ENCODE data around the gene FIG4. TPM values are rescaled to one million over a fixed set of nuclear protein-coding genes. Genes with fewer than 3 reads are reported as not detected.
"Not testable (repeated sequence)": the region's sequence is repeated elsewhere in the genome, so short reads cannot be mapped to it uniquely, and the experiment has no call there.

Gene FIG4
- total RNA-seq, 6 donors from 2014 or later, result 10.4 to 30.8 (median 27.5) TPM

GRCh38 chr6:109743739-109744138 lies 52.6 kb downstream of the FIG4 start:
- Histone ChIP-seq H3K9me3 (no peaks in the 10 kb centered on the region), H3K4me3 (no peak overlapping the region), H3K36me3 (peaks cover 0 to 21% (median 0%) of the 10 kb centered on the region in 4 donors), H3K4me1 (no peaks in the 10 kb centered on the region), H3K27me3 (no peaks in the 10 kb centered on the region), H3K27ac (no peak overlapping the region)
- no peak for ATAC-seq (ENCODE audit: low FRiP score in 2 of 2)
- TF ChIP-seq POLR2AphosphoS5 (IDR thresholded peaks at IDR 0.05), result no peak
- TF ChIP-seq POLR2A (IDR thresholded peaks at IDR 0.05), result no peak
- no peak for TF ChIP-seq EP300 (IDR thresholded peaks at IDR 0.05)
- TF ChIP-seq, protein P1, sequence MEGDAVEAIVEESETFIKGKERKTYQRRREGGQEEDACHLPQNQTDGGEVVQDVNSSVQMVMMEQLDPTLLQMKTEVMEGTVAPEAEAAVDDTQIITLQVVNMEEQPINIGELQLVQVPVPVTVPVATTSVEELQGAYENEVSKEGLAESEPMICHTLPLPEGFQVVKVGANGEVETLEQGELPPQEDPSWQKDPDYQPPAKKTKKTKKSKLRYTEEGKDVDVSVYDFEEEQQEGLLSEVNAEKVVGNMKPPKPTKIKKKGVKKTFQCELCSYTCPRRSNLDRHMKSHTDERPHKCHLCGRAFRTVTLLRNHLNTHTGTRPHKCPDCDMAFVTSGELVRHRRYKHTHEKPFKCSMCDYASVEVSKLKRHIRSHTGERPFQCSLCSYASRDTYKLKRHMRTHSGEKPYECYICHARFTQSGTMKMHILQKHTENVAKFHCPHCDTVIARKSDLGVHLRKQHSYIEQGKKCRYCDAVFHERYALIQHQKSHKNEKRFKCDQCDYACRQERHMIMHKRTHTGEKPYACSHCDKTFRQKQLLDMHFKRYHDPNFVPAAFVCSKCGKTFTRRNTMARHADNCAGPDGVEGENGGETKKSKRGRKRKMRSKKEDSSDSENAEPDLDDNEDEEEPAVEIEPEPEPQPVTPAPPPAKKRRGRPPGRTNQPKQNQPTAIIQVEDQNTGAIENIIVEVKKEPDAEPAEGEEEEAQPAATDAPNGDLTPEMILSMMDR (IDR thresholded peaks at IDR 0.05), result no peak
- no peak for DNase-seq
- WGBS, 2 donors, result 67 to 70% methylated on average over 2 of the region's 2 CpGs

- ATAC-seq (ENCODE audit: low FRiP score in 2 of 2); H3K9me3 ChIP-seq; H3K27me3 ChIP-seq; H3K4me3 ChIP-seq; H3K4me1 ChIP-seq; DNase-seq; H3K27ac ChIP-seq: not testable (repeated sequence)
- 88 to 96% methylated on average over 3 of the region's 3 CpGs for WGBS, 2 donors
- peaks cover 0 to 19% (median 0%) of the 10 kb centered on the region in 4 donors for H3K36me3 ChIP-seq
Observed at GRCh38 chr6:109744779-109745178, 53.7 kb downstream of the FIG4 start.

DNA sequence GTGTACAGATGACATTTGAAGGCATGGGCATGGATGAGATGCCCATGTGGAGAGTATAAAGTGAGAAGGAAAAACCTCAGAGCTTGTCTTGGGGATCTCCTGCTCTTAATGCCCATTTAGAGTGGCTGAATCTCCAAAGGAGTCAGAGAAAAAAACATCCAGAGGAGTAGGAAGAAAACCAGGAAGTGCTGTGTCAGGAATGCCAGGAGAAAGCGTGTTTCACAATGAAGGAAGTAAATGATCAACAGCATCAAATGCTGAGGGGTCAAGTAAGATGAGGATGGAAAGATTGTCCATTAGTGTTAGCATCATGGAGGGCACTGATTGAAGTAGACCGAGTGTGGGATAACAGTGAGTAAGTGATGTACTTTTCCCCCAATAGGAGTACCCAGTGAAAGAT lies 56.1 kb downstream of the FIG4 start:
- TF ChIP-seq POLR2AphosphoS5 (IDR thresholded peaks at IDR 0.05) (no peak), EP300 (IDR thresholded peaks at IDR 0.05) (no peak), POLR2A (IDR thresholded peaks at IDR 0.05) (no peak)
- TF ChIP-seq, protein P1 (IDR thresholded peaks at IDR 0.05), result no peak
- Histone ChIP-seq H3K27ac (no peak overlapping the region), H3K4me3 (no peak overlapping the region), H3K9me3 (no peaks in the 10 kb centered on the region), H3K36me3 (peaks cover 0 to 16% (median 0%) of the 10 kb centered on the region in 4 donors), H3K27me3 (no peaks in the 10 kb centered on the region), H3K4me1 (no peaks in the 10 kb centered on the region)
- no peak for ATAC-seq (ENCODE audit: low FRiP score in 2 of 2)
- WGBS, 2 donors, result 86 to 88% methylated on average over 2 of the region's 2 CpGs
- DNase-seq, result no peak

DNA sequence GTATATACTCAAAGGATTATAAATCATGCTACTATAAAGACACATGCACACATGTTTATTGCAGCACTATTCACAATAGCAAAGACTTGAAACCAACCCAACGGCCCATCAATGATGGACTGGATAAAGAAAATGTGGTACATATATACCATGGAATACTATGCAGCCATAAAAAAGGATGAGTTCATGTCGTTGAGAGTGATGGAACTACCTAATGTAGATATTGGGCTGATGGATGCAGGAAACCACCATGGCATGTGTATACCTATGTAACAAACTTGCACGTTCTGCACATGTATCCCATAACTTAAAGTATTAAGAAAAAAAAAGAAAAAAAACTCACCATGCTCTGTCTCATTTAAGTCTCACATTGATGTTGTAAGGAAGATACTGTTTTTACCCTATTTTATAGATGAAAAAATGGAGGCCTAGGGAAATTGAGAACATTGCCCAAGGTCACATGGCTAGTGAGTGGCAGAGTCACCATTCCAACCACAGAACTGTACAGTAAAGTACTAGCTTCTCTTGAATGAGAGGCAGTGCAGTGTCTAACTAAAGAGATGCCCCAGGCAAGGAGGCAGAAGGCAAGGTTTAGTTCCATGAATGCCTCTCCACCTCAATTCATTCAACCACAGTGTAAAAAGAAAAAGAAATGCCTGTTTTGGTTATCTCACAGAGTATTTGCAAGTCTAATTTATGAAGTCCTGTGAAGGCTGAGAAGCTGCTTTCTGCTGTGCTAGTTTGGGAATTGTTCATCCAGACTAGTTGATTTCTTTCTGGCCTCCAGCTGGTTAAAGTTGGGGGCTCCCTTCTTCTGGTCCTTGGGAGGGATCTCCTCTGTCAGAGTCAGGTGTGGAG lies 68.2 kb downstream of the FIG4 start:
- no peak for TF ChIP-seq EP300 (IDR thresholded peaks at IDR 0.05)
- TF ChIP-seq, protein P1 (IDR thresholded peaks at IDR 0.05), result no peak
- no peak for TF ChIP-seq POLR2AphosphoS5 (IDR thresholded peaks at IDR 0.05)
- no peak for TF ChIP-seq POLR2A (IDR thresholded peaks at IDR 0.05)
- Histone ChIP-seq H3K27me3 (no peaks in the 10 kb centered on the region), H3K36me3 (peaks cover 0 to 6% (median 2%) of the 10 kb centered on the region in 4 donors), H3K27ac (peak overlapping the region in 1 of 4 donors; percentile 49), H3K4me1 (peaks cover 0 to 6% (median 4%) of the 10 kb centered on the region in 4 donors), H3K9me3 (no peaks in the 10 kb centered on the region), H3K4me3 (no peak overlapping the region)
- DNase-seq (no peak), ATAC-seq (ENCODE audit: low FRiP score in 2 of 2) (no peak)
- 95 to 98% methylated on average over 3 of the region's 3 CpGs for WGBS, 2 donors

GRCh38 chr6:109760208-109760607 lies 69.1 kb downstream of the FIG4 start:
- no peak for ATAC-seq (ENCODE audit: low FRiP score in 2 of 2)
- WGBS, 2 donors, result 24 to 35% methylated on average over 2 of the region's 2 CpGs
- peak overlapping the region in 1 of 4 donors; percentile 49 for H3K27ac ChIP-seq

More at GRCh38 chr6:109760208-109760607, 69.1 kb downstream of the FIG4 start:
- no peak for DNase-seq
- Histone ChIP-seq H3K4me1 (peaks cover 0 to 6% (median 4%) of the 10 kb centered on the region in 4 donors), H3K4me3 (no peak overlapping the region), H3K36me3 (peaks cover 0 to 6% (median 2%) of the 10 kb centered on the region in 4 donors), H3K9me3 (no peaks in the 10 kb centered on the region), H3K27me3 (no peaks in the 10 kb centered on the region)
- TF ChIP-seq, protein P1 (IDR thresholded peaks at IDR 0.05), result no peak
- no peak for TF ChIP-seq POLR2AphosphoS5 (IDR thresholded peaks at IDR 0.05)
